H9 (cell line): Measurements from ENCODE around the gene LDB2. TPM values are rescaled to one million over a fixed set of nuclear protein-coding genes. Genes with fewer than 3 reads are reported as not detected.

Experiments
- DNase-seq: peaks from one replicate; pipeline ENCODE4 v3.0.0-alpha.2; 2017
- H2AFZ ChIP-seq: one replicate; pipeline ENCODE4 v1.6.1; 2013; ENCODE audit warnings: mild to moderate bottlenecking, low read length, control low read depth, moderate library complexity
- H2AK5ac ChIP-seq: 2 replicates; pipeline ENCODE4 v1.6.1; 2013; ENCODE audit warnings: low read length, control low read depth, mixed read lengths; ENCODE audit not compliant: insufficient read length
- H2BK120ac ChIP-seq: one replicate; pipeline ENCODE4 v1.6.1; 2013; ENCODE audit warnings: low read depth, mild to moderate bottlenecking, low read length, control low read depth, inconsistent platforms; ENCODE audit not compliant: poor library complexity, severe bottlenecking
- H2BK12ac ChIP-seq: 2 replicates; pipeline ENCODE4 v1.6.1; 2013; ENCODE audit warnings: low read length, control low read depth, mixed read lengths, low read depth; ENCODE audit not compliant: insufficient read length
- H2BK15ac ChIP-seq: 2 replicates; pipeline ENCODE4 v1.6.1; 2013; ENCODE audit warnings: low read depth, low read length, control low read depth
- H2BK20ac ChIP-seq: one replicate; pipeline ENCODE4 v1.6.1; 2013; ENCODE audit warnings: low read depth, mild to moderate bottlenecking, low read length, control low read depth, inconsistent platforms; ENCODE audit not compliant: poor library complexity, severe bottlenecking
- H2BK5ac ChIP-seq: 2 replicates; pipeline ENCODE4 v1.6.1; 2013; ENCODE audit warnings: low read length, control low read depth, mixed read lengths; ENCODE audit not compliant: insufficient read length
- H3K14ac ChIP-seq: 2 replicates; pipeline ENCODE4 v1.6.1; 2013; ENCODE audit warnings: low read length, control low read depth; ENCODE audit not compliant: insufficient read depth
- H3K18ac ChIP-seq: 2 replicates; pipeline ENCODE4 v1.6.1; 2013; ENCODE audit warnings: low read depth, mild to moderate bottlenecking, mixed read lengths, low read length, control low read depth; ENCODE audit not compliant: insufficient read length
- H3K23ac ChIP-seq: 2 replicates; pipeline ENCODE4 v1.6.1; 2013; ENCODE audit warnings: low read length, control low read depth, mixed read lengths, low read depth; ENCODE audit not compliant: insufficient read length
- H3K23me2 ChIP-seq: 2 replicates; pipeline ENCODE4 v1.6.1; 2013; ENCODE audit warnings: low read depth, mild to moderate bottlenecking, mixed read lengths, low read length, control low read depth; ENCODE audit not compliant: insufficient read length, poor library complexity, severe bottlenecking
- H3K27ac ChIP-seq: 2 replicates; pipeline ENCODE4 v1.5.1; 2013; ENCODE audit warnings: low read length, control low read depth, mixed read lengths, low read depth; ENCODE audit not compliant: insufficient read length
- H3K27me3 ChIP-seq: 2 replicates; pipeline ENCODE4 v1.6.1; 2013; ENCODE audit warnings: low read length, control low read depth, inconsistent platforms; ENCODE audit not compliant: insufficient read depth
- H3K4ac ChIP-seq: 2 replicates; pipeline ENCODE4 v1.6.1; 2013; ENCODE audit warnings: low read depth, mild to moderate bottlenecking, control low read depth, inconsistent platforms, low read length, moderate library complexity
- H3K4me1 ChIP-seq: 2 replicates; pipeline ENCODE4 v1.6.1; 2013; ENCODE audit warnings: low read length, control low read depth, inconsistent platforms; ENCODE audit not compliant: insufficient read depth
- H3K4me2 ChIP-seq: 2 replicates; pipeline ENCODE4 v1.6.1; 2013; ENCODE audit warnings: low read length, control low read depth, mixed read lengths; ENCODE audit not compliant: insufficient read length, insufficient read depth
- H3K56ac ChIP-seq: 2 replicates; pipeline ENCODE4 v1.6.1; 2013; ENCODE audit warnings: low read depth, mild to moderate bottlenecking, mixed read lengths, low read length, control low read depth; ENCODE audit not compliant: insufficient read length
- H3K79me1 ChIP-seq: 2 replicates; pipeline ENCODE4 v1.6.1; 2013; ENCODE audit warnings: low read depth, mild to moderate bottlenecking, moderate library complexity, low read length, control low read depth, inconsistent platforms; ENCODE audit not compliant: insufficient read depth, poor library complexity, severe bottlenecking
- H3K79me2 ChIP-seq: 2 replicates; pipeline ENCODE4 v1.6.1; 2013; ENCODE audit warnings: low read length, control low read depth, inconsistent platforms; ENCODE audit not compliant: insufficient read depth
- H3K9ac ChIP-seq: 2 replicates; pipeline ENCODE4 v1.6.1; 2013; ENCODE audit warnings: low read length, control low read depth, mixed read lengths; ENCODE audit not compliant: insufficient read length; ENCODE audit errors: extremely low read depth
- H3K9me3 ChIP-seq: one replicate; pipeline ENCODE4 v1.6.1; 2013; ENCODE audit warnings: low read depth, low read length, inconsistent platforms; ENCODE audit not compliant: control insufficient read depth
- H3T11ph ChIP-seq: one replicate; pipeline ENCODE4 v1.6.1; 2013; ENCODE audit warnings: mild to moderate bottlenecking, low read length, control low read depth, inconsistent platforms
- H4K20me1 ChIP-seq: one replicate; pipeline ENCODE4 v1.6.1; 2013; ENCODE audit not compliant: control insufficient read depth, insufficient read length, insufficient read depth
- H4K5ac ChIP-seq: 2 replicates; pipeline ENCODE4 v1.6.1; 2013; ENCODE audit warnings: low read depth, mild to moderate bottlenecking, mixed read lengths, low read length, control low read depth; ENCODE audit not compliant: insufficient read length
- H4K8ac ChIP-seq: replicated peaks from 2 replicates; pipeline ENCODE4 v1.6.1; 2013; ENCODE audit warnings: low read length, control low read depth, mixed read lengths, low read depth; ENCODE audit not compliant: insufficient read length
- H4K91ac ChIP-seq: 2 replicates; pipeline ENCODE4 v1.6.1; 2013; ENCODE audit warnings: low read depth, mild to moderate bottlenecking, moderate library complexity, mixed read lengths, low read length, control low read depth; ENCODE audit not compliant: insufficient read length
- H3K27ac Mint-ChIP-seq, 3 experiments: 2 replicates in 2 of 3; 3 replicates in 1 of 3; pipeline ENCODE4 v1.8.0; 2020 to 2021; ENCODE audit warnings: mixed read lengths in 3 of 3, mild to moderate bottlenecking in 1 of 3, moderate library complexity in 1 of 3
- H3K27me3 Mint-ChIP-seq: 2 replicates; pipeline ENCODE4 v1.8.0; 2021; ENCODE audit warnings: low read depth, mild to moderate bottlenecking, moderate library complexity, mixed read lengths
- H3K36me3 Mint-ChIP-seq, 3 experiments: 2 replicates in 2 of 3; 3 replicates in 1 of 3; pipeline ENCODE4 v1.8.0; 2020 to 2021; ENCODE audit warnings: low read depth in 3 of 3, mixed read lengths in 3 of 3; ENCODE audit not compliant: insufficient read depth in 1 of 3
- H3K4me1 Mint-ChIP-seq, 2 experiments: 2 replicates each; pipeline ENCODE4 v1.8.0; 2020; ENCODE audit warnings: mixed read lengths in 2 of 2
- H3K4me3 Mint-ChIP-seq, 2 experiments: 2 replicates in 1 of 2; 3 replicates in 1 of 2; pipeline ENCODE4 v1.8.0; 2020 to 2021; ENCODE audit warnings: mild to moderate bottlenecking in 2 of 2, mixed read lengths in 2 of 2, moderate library complexity in 1 of 2
- H3K9me3 Mint-ChIP-seq, 2 experiments: 2 replicates in 1 of 2; 3 replicates in 1 of 2; pipeline ENCODE4 v1.8.0; 2020; ENCODE audit warnings: mild to moderate bottlenecking in 2 of 2, mixed read lengths in 2 of 2, moderate library complexity in 1 of 2
- CTCF ChIP-seq: fragments of 200-600 bp; sonication (generic); conservative IDR thresholded peaks from 3 replicates; pipeline ENCODE4 v1.8.0; 2021; ENCODE audit warnings: antibody characterized with exemption, mild to moderate bottlenecking
- WGBS: extraction: QIAGEN DNeasy Blood & Tissue Kit; methylation state at CpG from one replicate; pipeline ENCODE4 v1.1.7; 2013; ENCODE audit warnings: missing lambda C conversion rate, low lambda C conversion rate, mixed read lengths; ENCODE audit not compliant: insufficient read length; ENCODE audit errors: extremely low coverage; 5-methylcytosine and 5-hydroxymethylcytosine counted together
- total RNA-seq: library from RNA; stranded (reverse); gene quantifications from 2 replicates; pipeline ENCODE4 v1.2.1, GENCODE V29; 2021

LDB2 gene
- total RNA-seq, 1 experiment from 2014 or later = 22.5 TPM

DNA sequence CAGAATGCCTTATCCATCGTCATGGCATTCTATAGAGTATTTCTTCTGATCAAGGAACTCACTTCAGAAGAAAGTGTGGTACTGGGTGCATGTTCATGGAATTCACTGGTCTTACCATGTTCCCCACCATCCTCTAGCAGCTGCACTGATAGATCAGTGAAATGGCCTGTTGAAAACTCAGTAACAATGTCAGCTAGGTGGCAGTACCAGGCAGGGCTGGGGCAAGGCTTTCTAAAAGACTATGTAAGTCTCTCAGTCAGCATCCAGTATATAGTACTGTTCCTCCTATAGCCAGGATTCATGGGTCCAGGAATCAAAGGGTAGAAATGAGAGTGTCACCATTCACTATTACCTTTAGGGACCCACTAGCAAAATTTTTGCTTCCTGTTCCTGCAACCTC lies 15.8 kb upstream of the LDB2 start:
- H3K9me3 Mint-ChIP-seq = peaks cover 7 to 8% of the 10 kb centered on the region in 2 experiments; a peak in 3 of 5 replicates
- no peaks in the 10 kb centered on the region for H3K27me3 ChIP-seq
- no peak overlapping the region for H3K23ac ChIP-seq
- DNase-seq = peak; percentile 59
- no peak overlapping the region for H2BK120ac ChIP-seq
- no peak overlapping the region for H3K18ac ChIP-seq
- no peak overlapping the region for H4K91ac ChIP-seq
- H2AK5ac ChIP-seq = no peak overlapping the region
- H2AFZ ChIP-seq = no peak overlapping the region
- peaks cover 9% of the 10 kb centered on the region; the same call in 1 of the 2 replicates for H3K4me1 ChIP-seq
- H4K20me1 ChIP-seq = no peaks in the 10 kb centered on the region
- H3K27ac Mint-ChIP-seq = no peak overlapping the region
- H3K36me3 Mint-ChIP-seq = peaks cover 0 to 15% (median 3%) of the 10 kb centered on the region in 3 experiments
- no peaks in the 10 kb centered on the region for H3K79me2 ChIP-seq
- no peak overlapping the region for H3T11ph ChIP-seq
- H3K27me3 Mint-ChIP-seq = no peaks in the 10 kb centered on the region
- H2BK20ac ChIP-seq = no peak overlapping the region
- H3K23me2 ChIP-seq = no peaks in the 10 kb centered on the region
- H2BK12ac ChIP-seq = no peak overlapping the region
- H3K4me3 Mint-ChIP-seq = no peak overlapping the region
- H3K9me3 ChIP-seq = no peaks in the 10 kb centered on the region
- H2BK5ac ChIP-seq = no peak overlapping the region
- peaks cover 37 to 45% of the 10 kb centered on the region in 2 experiments for H3K4me1 Mint-ChIP-seq
- WGBS = no CpG with 5 or more reads among the region's 1 CpG
- H3K79me1 ChIP-seq = no peaks in the 10 kb centered on the region
- H3K9ac ChIP-seq = no peak overlapping the region
- H3K14ac ChIP-seq = no peak overlapping the region
- no peak overlapping the region for H3K27ac ChIP-seq
- no peak overlapping the region for H3K56ac ChIP-seq
- no peak overlapping the region for H2BK15ac ChIP-seq
- no peak overlapping the region for H3K4ac ChIP-seq
- H4K5ac ChIP-seq = no peak overlapping the region
- H3K4me2 ChIP-seq = no peak overlapping the region
- H4K8ac ChIP-seq = no peak overlapping the region
- peak; percentile 57 for TF ChIP-seq CTCF
